Skin epidermis (tissue), 12 donors: ENCODE data around the gene NDUFA12.
"Not testable (repeated sequence)": the region's sequence is repeated elsewhere in the genome, so short reads cannot be mapped to it uniquely, and the experiment has no call there.

Experiments
- H3K27ac ChIP-seq, 21 experiments: fragments of 200-600 bp; sonication (generic) in 11 of 21; one replicate each; pipeline ENCODE4 v1.5.0; 2020; ENCODE audit warnings: mild to moderate bottlenecking in 3 of 21, inconsistent platforms in 2 of 21, moderate library complexity in 2 of 21
- H3K4me3 ChIP-seq, 7 experiments: fragments of 200-600 bp; sonication (generic) in 2 of 7; one replicate each; pipeline ENCODE4 v1.5.0; 2020; ENCODE audit warnings: inconsistent platforms in 2 of 7, mild to moderate bottlenecking in 2 of 7, moderate library complexity in 1 of 7

The NDUFA12 gene

GRCh38 chr12:94985099-94985498 lies 18.4 kb downstream of the NDUFA12 start:
- H3K27ac ChIP-seq, H3K4me3 ChIP-seq: not testable (repeated sequence)

- Histone ChIP-seq H3K4me3 (no peak overlapping the region), H3K27ac (peak overlapping the region in 1 of 21 experiments; percentile 47)
These were observed 20.2 kb downstream of the NDUFA12 start for GRCh38 chr12:94983321-94983720.

GRCh38 chr12:94982456-94982855 lies 21.0 kb downstream of the NDUFA12 start:
- Histone ChIP-seq H3K27ac (no peak overlapping the region), H3K4me3 (no peak overlapping the region)

GRCh38 chr12:94980577-94980976 lies 22.9 kb downstream of the NDUFA12 start:
- H3K4me3 ChIP-seq = no peak overlapping the region
- no peak overlapping the region for H3K27ac ChIP-seq

GRCh38 chr12:94979941-94980340 lies 23.6 kb downstream of the NDUFA12 start:
- Histone ChIP-seq H3K4me3 (no peak overlapping the region), H3K27ac (no peak overlapping the region)

- H3K27ac ChIP-seq = no peak overlapping the region
- no peak overlapping the region for H3K4me3 ChIP-seq
These were observed 25.6 kb downstream of the NDUFA12 start for GRCh38 chr12:94977766-94978468.

GRCh38 chr12:94973221-94973620 lies 30.3 kb downstream of the NDUFA12 start:
- Histone ChIP-seq H3K27ac (no peak overlapping the region), H3K4me3 (no peak overlapping the region)

GRCh38 chr12:94972795-94973194 lies 30.7 kb downstream of the NDUFA12 start:
- H3K27ac ChIP-seq = no peak overlapping the region

GRCh38 chr12:94971923-94972322 lies 31.6 kb downstream of the NDUFA12 start:
- no peak overlapping the region for H3K4me3 ChIP-seq
- H3K27ac ChIP-seq = no peak overlapping the region

More at GRCh38 chr12:94972795-94973194, 30.7 kb downstream of the NDUFA12 start:
- H3K4me3 ChIP-seq = no peak overlapping the region

GRCh38 chr12:94970560-94970959 lies 32.9 kb downstream of the NDUFA12 start:
- H3K27ac ChIP-seq = no peak overlapping the region

GRCh38 chr12:94969424-94969823 lies 34.1 kb downstream of the NDUFA12 start:
- H3K4me3 ChIP-seq = no peak overlapping the region
- no peak overlapping the region for H3K27ac ChIP-seq

More at GRCh38 chr12:94970560-94970959, 32.9 kb downstream of the NDUFA12 start:
- H3K4me3 ChIP-seq = no peak overlapping the region

- no peak overlapping the region for H3K27ac ChIP-seq
These were observed 37.4 kb downstream of the NDUFA12 start for GRCh38 chr12:94965982-94966630.

GRCh38 chr12:94963649-94964048 lies 39.8 kb downstream of the NDUFA12 start:
- H3K4me3 ChIP-seq = no peak overlapping the region
- no peak overlapping the region for H3K27ac ChIP-seq

More at GRCh38 chr12:94965982-94966630, 37.4 kb downstream of the NDUFA12 start:
- H3K4me3 ChIP-seq = no peak overlapping the region

- Histone ChIP-seq H3K27ac (no peak overlapping the region), H3K4me3 (no peak overlapping the region)
These were observed 40.8 kb downstream of the NDUFA12 start for GRCh38 chr12:94962670-94963069.

- Histone ChIP-seq H3K4me3 (no peak overlapping the region), H3K27ac (no peak overlapping the region)
These were observed 41.6 kb downstream of the NDUFA12 start for GRCh38 chr12:94961911-94962310.

- H3K4me3 ChIP-seq = no peak overlapping the region
These were observed 42.2 kb downstream of the NDUFA12 start for GRCh38 chr12:94961256-94961824.

GRCh38 chr12:94957006-94957405 lies 46.5 kb downstream of the NDUFA12 start:
- no peak overlapping the region for H3K27ac ChIP-seq

More at GRCh38 chr12:94961256-94961824, 42.2 kb downstream of the NDUFA12 start:
- no peak overlapping the region for H3K27ac ChIP-seq

GRCh38 chr12:94954948-94955592 lies 48.4 kb downstream of the NDUFA12 start:
- H3K27ac ChIP-seq = no peak overlapping the region

More at GRCh38 chr12:94957006-94957405, 46.5 kb downstream of the NDUFA12 start:
- H3K4me3 ChIP-seq = no peak overlapping the region

GRCh38 chr12:94954029-94954685 lies 49.3 kb downstream of the NDUFA12 start:
- H3K27ac ChIP-seq = no peak overlapping the region
- H3K4me3 ChIP-seq = no peak overlapping the region

More at GRCh38 chr12:94954948-94955592, 48.4 kb downstream of the NDUFA12 start:
- H3K4me3 ChIP-seq = no peak overlapping the region

- H3K27ac ChIP-seq = no peak overlapping the region
- no peak overlapping the region for H3K4me3 ChIP-seq
These were observed 51.2 kb downstream of the NDUFA12 start for GRCh38 chr12:94952325-94952724.
